ENCODE results near the gene CSK. TPM values are rescaled to one million over a fixed set of nuclear protein-coding genes. Genes with fewer than 3 reads are reported as not detected.

The CSK gene
- total and polyA plus RNA-seq, 2 of the 8 experiments (the other 6 are each of a cell fraction or from before 2014, with no cell fraction given) = 13.7 to 50.2 TPM

GRCh38 chr15:74794248-74794969 is 12.5 kb downstream of the CSK start (continued):
- TF ChIP-seq SAP30 (IDR thresholded peaks at IDR 0.05; ENCODE audit: insufficient read depth, insufficient replicate concordance, low read length) (no peak), CBX8 (IDR thresholded peaks at IDR 0.05; ENCODE audit: borderline replicate concordance, low read depth, low read length) (no peak)
